ENCODE results near the gene IL4. TPM values are rescaled to one million over a fixed set of nuclear protein-coding genes. Genes with fewer than 3 reads are reported as not detected.
A peak's percentile ranks its signal among the peaks of the same experiment; 100 is the strongest.
"Not testable (repeated sequence)": the region's sequence is repeated elsewhere in the genome, so short reads cannot be mapped to it uniquely, and the experiment has no call there.

Gene IL4
- total and polyA plus RNA-seq, 5 experiments from 2014 or later, result not detected

DNA sequence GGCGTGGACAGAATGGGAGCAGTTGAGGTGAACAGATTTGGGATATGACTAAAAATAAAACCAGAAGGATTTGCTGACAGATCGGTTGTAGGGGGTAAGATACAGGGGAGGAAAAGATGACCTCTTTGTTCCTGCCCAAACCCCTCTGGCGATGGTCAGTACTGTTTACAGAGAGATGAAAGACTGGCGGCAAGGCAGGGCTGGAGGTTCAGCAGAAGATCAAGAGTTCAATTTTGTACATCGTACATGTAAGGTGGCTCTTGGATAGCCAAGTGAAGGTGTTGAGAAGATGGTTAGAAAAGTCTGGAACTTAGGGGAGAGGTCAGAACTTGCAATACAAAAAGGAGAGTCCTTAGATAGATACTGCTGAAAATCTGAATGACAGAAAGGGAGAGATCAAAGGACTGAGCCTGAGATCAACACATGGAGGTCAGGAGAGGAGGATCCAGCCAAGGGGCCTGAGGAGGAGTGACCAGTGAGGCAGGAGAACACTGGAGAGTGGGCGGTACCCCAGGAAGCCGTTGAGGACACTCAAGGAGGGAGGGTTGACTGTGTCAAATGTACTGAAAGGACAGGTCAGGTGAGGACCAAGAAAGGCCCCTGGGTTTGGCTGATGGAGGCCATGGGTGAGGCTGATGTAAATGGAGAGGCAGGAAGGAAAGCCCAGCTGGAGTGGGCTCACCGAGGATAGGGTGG, 7.1 kb downstream of the IL4 start:
- DNase-seq (no peak), ATAC-seq (no peak)
- H3K27me3 Mint-ChIP-seq, result peaks cover 0 to 2% (median 0%) of the 10 kb centered on the region in 5 donors
- POLR2A ChIA-PET, result interaction anchor here (0.5 kb wide), 1 partner anchor 198 kb away, joined by 3 read pairs; no protein-coding TSS in a partner anchor
- H3K36me3 Mint-ChIP-seq, result no peaks in the 10 kb centered on the region
- no peak overlapping the region for H3K27ac Mint-ChIP-seq
- no peaks in the 10 kb centered on the region for H3K9me3 Mint-ChIP-seq
- peak overlapping the region in 1 of 10 donors; percentile 36 for H3K4me3 Mint-ChIP-seq
- peaks cover 0 to 23% (median 4%) of the 10 kb centered on the region in 4 donors for H3K4me1 Mint-ChIP-seq

DNA sequence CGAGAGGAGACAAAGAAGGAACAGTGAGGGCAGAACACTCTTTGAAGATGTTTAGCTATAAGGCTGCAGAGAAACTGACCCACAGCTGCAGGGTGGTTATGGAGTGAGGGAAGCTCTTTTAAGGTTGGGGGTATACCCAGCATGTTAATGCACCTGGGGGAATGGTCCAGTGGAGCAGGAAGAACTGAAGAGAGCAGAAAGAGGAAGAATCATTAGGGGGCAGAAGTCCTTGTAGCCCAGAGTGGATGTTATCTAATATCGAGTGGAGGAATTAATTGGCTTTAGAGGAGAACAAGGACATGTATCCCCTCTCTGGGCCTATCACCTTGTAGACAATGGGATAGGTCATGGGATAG, 7.7 kb downstream of the IL4 start:
- peaks cover 0 to 2% (median 0%) of the 10 kb centered on the region in 5 donors for H3K27me3 Mint-ChIP-seq
- H3K4me1 Mint-ChIP-seq, result peaks cover 0 to 22% (median 4%) of the 10 kb centered on the region in 4 donors
- H3K9me3 Mint-ChIP-seq, result no peaks in the 10 kb centered on the region

DNA sequence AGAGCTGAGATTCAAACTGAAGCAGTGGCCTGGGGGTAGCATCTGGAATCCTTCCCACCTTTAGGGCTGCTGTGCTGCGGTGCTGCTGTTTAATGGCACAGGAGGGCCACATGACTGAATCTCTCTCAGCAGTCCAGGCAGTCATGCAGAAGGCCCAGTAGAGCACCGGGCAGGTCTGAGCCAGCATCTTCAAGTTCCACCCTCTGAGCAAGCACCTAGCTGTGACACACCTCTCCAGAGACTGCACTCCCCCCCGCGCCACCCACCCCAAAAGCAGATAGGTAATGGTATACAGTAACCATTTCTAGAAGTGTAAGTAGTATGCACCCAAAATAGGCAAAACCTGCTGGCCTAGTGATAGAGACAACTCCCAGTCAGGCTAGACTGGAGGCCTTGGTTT, 8.2 kb downstream of the IL4 start:
- H3K36me3 Mint-ChIP-seq, result no peaks in the 10 kb centered on the region
- ATAC-seq (no peak), DNase-seq (no peak)
- H3K27ac Mint-ChIP-seq, result no peak overlapping the region
- POLR2A ChIA-PET, result no interaction called here
- no peak overlapping the region for H3K4me3 Mint-ChIP-seq
- peaks cover 0 to 2% (median 0%) of the 10 kb centered on the region in 5 donors for H3K27me3 Mint-ChIP-seq
- H3K9me3 Mint-ChIP-seq, result no peaks in the 10 kb centered on the region
- peaks cover 0 to 24% (median 4%) of the 10 kb centered on the region in 4 donors for H3K4me1 Mint-ChIP-seq

More for the DNA sequence above, 7.7 kb downstream of the IL4 start:
- Mint-ChIP-seq H3K36me3 (no peaks in the 10 kb centered on the region), H3K27ac (no peak overlapping the region), H3K4me3 (peak overlapping the region in 1 of 10 donors; percentile 36)
- no peak for ATAC-seq
- POLR2A ChIA-PET, result no interaction called here
- no peak for DNase-seq

DNA sequence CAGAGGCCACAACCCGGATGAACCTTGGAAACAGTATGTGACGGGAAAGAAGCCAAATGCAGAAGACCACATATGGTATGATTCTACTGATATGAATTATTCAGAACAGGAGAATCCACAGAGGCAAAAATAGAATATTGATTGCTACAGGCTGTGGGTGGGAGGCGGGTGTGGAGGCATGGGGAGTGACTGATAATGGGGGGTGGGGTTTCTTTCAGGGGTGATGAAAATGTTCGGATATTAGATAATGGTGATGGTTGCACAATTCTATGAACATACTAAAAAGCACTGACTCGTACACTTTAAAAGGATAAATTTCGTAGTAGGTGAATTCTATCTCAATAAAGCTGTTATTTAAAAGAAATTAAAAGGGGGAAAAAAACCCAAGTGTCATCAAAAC, 10.7 kb downstream of the IL4 start:
- ATAC-seq, result no peak
- Mint-ChIP-seq H3K27me3 (peaks cover 0 to 2% (median 0%) of the 10 kb centered on the region in 5 donors), H3K4me3 (no peak overlapping the region), H3K36me3 (no peaks in the 10 kb centered on the region), H3K27ac (no peak overlapping the region), H3K4me1 (peaks cover 7 to 44% (median 23%) of the 10 kb centered on the region in 4 donors), H3K9me3 (no peaks in the 10 kb centered on the region)
- no peak for DNase-seq
- POLR2A ChIA-PET, result no interaction called here

DNA sequence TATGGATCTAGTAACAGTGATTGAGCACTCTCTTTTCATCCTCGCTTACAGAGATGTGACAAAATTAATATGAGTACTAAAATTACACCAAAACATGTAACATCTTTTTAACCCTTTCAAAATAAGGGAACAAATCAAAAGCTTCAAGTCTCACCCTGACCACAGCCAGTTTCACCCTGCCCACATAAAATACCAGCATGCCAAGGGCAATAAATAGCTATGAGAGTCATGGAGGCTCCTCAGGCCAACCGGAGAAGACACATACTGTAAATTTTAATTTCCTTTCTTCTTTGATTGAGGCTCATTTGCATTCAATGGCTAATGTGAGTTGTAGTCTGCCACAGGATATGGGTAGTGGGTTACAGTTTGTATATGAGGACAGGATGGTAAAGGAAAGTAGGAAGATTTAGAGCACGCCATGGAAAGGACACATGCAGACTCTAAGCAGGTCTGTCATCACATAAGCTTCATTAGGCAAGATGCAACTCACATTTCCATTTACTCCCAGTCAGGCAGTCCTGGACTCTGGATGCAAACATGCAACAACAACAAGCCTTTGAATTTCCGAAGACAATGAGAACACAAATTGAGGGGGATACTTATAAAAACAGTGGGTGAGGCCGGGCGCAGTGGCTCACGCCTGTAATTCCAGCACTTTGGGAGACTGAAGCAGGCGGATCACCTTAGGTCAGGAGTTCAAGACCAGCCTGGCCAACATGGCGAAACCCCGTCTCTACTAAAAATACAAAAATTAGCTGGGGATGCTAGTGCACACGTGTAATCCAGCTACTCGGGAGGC, 11.3 kb downstream of the IL4 start:
- no peaks in the 10 kb centered on the region for H3K9me3 Mint-ChIP-seq
- no peaks in the 10 kb centered on the region for H3K36me3 Mint-ChIP-seq
- ATAC-seq, result no peak
- H3K4me3 Mint-ChIP-seq, result no peak overlapping the region
- peaks cover 7 to 45% (median 23%) of the 10 kb centered on the region in 4 donors for H3K4me1 Mint-ChIP-seq
- H3K27me3 Mint-ChIP-seq, result peaks cover 0 to 2% (median 0%) of the 10 kb centered on the region in 5 donors
- no peak overlapping the region for H3K27ac Mint-ChIP-seq
- POLR2A ChIA-PET, result no interaction called here
- DNase-seq, result no peak

DNA sequence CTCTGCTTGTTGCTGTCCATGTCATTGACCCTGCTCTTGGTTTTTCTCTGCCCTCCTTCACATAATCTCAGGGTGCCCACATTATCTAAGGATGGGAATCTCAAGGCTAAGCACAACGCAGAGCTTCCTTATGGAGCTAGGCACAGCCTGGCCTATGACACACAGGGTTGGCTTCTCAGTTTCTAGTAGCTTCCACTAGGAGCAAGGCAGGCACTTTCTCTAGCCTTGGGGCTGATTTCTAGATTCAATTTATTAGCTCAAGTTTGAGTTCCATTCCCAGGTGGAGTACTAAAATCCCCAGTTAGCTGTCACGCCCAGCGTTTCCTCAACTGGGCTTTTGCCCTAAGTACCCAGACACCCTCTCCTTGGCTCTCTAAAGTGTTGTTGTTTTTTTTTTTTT, 12.4 kb downstream of the IL4 start:
- ATAC-seq, result no peak
- H3K27me3 Mint-ChIP-seq, result no peaks in the 10 kb centered on the region
- no peak for DNase-seq
- H3K4me3 Mint-ChIP-seq, result no peak overlapping the region
- no peak overlapping the region for H3K27ac Mint-ChIP-seq
- peaks cover 7 to 40% (median 23%) of the 10 kb centered on the region in 4 donors for H3K4me1 Mint-ChIP-seq
- no peaks in the 10 kb centered on the region for H3K9me3 Mint-ChIP-seq
- no peaks in the 10 kb centered on the region for H3K36me3 Mint-ChIP-seq
- POLR2A ChIA-PET, result no interaction called here

DNA sequence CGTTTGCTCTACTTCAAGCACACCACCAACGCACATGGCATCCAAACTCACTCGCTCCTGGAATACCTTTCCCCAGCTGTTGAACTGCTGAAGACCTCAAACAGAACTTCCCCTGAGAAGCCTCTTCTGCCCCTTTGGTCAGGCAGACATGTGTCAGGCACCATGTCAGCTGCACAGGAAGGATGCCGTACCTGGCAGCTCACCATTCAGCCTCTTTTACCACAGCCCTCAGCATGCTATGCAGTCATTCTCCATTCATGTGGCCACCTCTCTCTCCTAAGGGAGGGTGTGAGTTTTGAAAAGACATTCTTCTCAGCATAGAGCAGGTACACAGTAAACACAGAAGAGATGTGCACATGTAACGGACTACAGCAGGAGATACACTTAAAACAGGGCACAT, 14.2 kb downstream of the IL4 start:
- H3K27ac Mint-ChIP-seq, result peak overlapping the region; percentile 3 to 79 (median 60)
- H3K4me3 Mint-ChIP-seq, result peak overlapping the region in 8 of 10 donors; percentile 0 to 54 (median 11)

DNA sequence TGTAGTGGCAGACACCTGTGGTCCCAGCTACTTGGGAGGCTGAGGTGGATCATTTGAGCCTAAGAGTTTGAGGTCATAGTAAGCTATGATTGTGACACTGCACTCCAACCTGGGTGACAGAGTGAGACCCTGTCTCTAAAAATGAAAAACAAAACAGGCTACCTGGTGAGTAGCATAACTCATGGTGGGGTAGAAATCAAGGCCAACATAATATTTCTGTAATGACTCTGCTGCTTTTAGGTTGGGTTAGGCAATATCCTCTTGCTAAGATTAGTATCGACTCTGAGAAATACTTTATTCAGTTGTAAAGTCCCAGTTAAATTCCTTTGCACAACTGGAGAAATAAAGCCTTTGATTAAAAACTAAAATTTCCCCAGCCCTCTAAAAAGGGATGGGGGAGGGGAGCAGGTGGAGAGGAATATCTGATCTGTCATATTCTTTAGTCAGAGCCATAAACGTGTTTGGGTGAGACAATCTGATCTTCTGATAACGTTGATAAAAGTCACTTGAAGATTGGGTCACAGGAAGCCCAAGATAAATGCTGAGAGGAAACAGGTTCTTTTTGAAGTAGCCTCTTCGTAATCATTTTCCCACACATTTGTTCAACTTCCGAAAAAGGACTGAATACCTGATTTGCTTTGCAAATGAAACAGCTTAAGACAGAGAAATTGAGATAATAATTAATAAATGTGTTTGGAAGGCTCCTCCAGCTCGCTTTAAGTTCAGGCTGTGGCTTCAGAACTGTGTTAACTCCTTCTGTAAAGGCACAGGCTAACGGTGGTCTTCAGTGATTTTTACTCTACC, 14.9 kb downstream of the IL4 start:
- ATAC-seq (no peak), DNase-seq (peak in 2 of 10 donors; percentile 1 to 2)
- H3K36me3 Mint-ChIP-seq, result peaks cover 0 to 8% (median 6%) of the 10 kb centered on the region in 3 donors
- H3K9me3 Mint-ChIP-seq, result no peaks in the 10 kb centered on the region
- peak overlapping the region in 7 of 10 donors; percentile 3 to 68 (median 33) for H3K27ac Mint-ChIP-seq
- POLR2A ChIA-PET, result no interaction called here
- no peaks in the 10 kb centered on the region for H3K27me3 Mint-ChIP-seq
- H3K4me1 Mint-ChIP-seq, result peaks cover 7 to 34% (median 23%) of the 10 kb centered on the region in 4 donors
- H3K4me3 Mint-ChIP-seq, result peak overlapping the region in 5 of 10 donors; percentile 13 to 39 (median 28)

More for the DNA sequence above, 14.2 kb downstream of the IL4 start:
- H3K36me3 Mint-ChIP-seq, result peaks cover 0 to 6% (median 5%) of the 10 kb centered on the region in 3 donors
- peaks cover 7 to 34% (median 23%) of the 10 kb centered on the region in 4 donors for H3K4me1 Mint-ChIP-seq
- no peaks in the 10 kb centered on the region for H3K9me3 Mint-ChIP-seq
- DNase-seq, result peak in 9 of 10 donors; percentile 24 to 82 (median 67)
- peak; percentile 99 for ATAC-seq
- H3K27me3 Mint-ChIP-seq, result no peaks in the 10 kb centered on the region
- POLR2A ChIA-PET, result no interaction called here

DNA sequence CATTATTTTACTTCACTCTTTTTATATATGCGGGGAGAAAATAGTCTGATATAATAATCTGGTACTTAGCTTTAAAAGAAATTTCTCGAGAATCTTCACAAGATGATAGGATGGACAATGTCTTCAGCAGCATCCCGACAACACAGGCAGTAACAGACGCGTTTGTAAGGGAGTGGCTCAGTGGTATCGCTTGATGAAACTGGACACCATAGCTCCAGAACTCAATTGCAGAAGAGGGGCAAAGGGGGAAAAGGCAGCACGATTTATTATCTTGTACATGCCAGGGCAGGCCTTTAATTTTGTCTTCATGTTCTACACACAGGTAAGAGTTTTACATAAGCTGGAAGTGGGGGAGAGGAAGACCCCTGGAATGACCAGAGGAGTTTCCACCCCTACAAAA, 15.7 kb downstream of the IL4 start:
- no peak for DNase-seq
- Mint-ChIP-seq H3K27ac (peak overlapping the region in 1 of 10 donors; percentile 33), H3K4me3 (no peak overlapping the region), H3K9me3 (no peaks in the 10 kb centered on the region), H3K27me3 (no peaks in the 10 kb centered on the region), H3K4me1 (peaks cover 7 to 34% (median 23%) of the 10 kb centered on the region in 4 donors), H3K36me3 (peaks cover 0 to 8% (median 6%) of the 10 kb centered on the region in 3 donors)
- no peak for ATAC-seq
- POLR2A ChIA-PET, result no interaction called here

DNA sequence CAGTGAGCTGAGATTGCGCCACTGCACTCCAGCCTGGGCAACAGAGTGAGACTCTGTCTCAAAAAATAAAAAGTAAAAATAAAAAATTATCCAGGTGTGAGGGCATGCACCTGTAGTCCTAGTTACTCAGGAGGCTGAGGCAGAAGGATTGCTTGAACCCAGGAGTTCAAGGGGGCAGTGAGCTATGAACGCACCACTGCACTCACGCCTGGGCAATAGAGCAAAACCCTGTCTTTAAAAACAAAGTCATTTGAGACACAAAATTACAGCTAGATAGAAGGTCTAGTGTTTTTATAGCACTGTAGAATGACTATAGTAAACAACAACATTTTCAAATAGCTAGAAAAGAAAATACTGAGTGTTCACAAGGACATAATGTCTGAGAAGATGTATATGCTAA, 16.4 kb downstream of the IL4 start:
- H3K4me3 Mint-ChIP-seq, result no peak overlapping the region
- H3K27ac Mint-ChIP-seq, result no peak overlapping the region
- H3K9me3 Mint-ChIP-seq, result no peaks in the 10 kb centered on the region
- H3K36me3 Mint-ChIP-seq, result peaks cover 0 to 8% (median 6%) of the 10 kb centered on the region in 3 donors
- H3K4me1 Mint-ChIP-seq, result peaks cover 5 to 31% (median 22%) of the 10 kb centered on the region in 4 donors
- DNase-seq (no peak), ATAC-seq (no peak)
- H3K27me3 Mint-ChIP-seq, result no peaks in the 10 kb centered on the region
- POLR2A ChIA-PET, result no interaction called here

DNA sequence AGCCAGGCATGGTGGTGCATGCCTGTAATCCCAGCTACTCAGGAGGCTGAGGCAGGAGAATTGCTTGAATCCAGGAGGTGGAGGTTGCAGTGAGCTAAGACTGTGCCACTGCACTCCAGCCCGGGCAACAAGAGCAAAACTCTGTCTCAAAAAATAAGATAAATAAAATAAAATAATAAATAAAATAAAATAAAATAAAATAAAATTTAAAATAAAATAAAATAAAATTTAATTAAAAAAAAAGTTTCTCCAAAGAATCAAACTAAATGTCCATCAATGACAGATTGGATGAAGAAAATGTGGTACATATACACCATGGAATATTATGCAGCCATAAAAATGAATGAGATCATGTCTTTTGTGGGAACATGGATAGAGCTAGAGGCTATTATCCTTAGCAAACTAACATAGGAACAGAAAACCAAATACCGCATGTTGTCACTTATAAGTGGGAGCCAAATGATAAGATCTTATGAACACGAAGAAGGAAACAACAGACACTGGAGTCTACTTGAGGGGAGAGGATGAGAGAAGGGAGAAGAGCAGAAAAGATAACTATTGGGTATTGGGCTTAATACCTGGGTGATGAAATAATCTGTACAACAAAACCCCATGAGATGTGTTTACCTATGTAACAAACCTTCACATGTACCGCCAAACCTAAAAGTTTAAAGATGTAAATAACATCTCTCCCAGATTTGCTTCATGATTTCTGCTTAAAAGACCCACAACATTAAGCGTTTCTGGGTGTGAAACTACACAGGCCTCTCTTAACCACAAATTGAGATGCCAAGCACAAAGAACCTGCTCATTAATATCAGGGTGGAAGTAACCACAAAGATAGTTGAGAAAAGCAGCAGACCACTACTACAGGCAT, 18.2 kb downstream of the IL4 start:
- H3K9me3 Mint-ChIP-seq, ATAC-seq, DNase-seq, H3K27me3 Mint-ChIP-seq, H3K4me3 Mint-ChIP-seq, POLR2A ChIA-PET: not testable (repeated sequence)
- peaks cover 0 to 18% (median 16%) of the 10 kb centered on the region in 3 donors for H3K36me3 Mint-ChIP-seq
- H3K4me1 Mint-ChIP-seq, result peaks cover 4 to 26% (median 20%) of the 10 kb centered on the region in 4 donors
- H3K27ac Mint-ChIP-seq, result peak overlapping the region in 5 of 10 donors; percentile 3 to 61 (median 18)

DNA sequence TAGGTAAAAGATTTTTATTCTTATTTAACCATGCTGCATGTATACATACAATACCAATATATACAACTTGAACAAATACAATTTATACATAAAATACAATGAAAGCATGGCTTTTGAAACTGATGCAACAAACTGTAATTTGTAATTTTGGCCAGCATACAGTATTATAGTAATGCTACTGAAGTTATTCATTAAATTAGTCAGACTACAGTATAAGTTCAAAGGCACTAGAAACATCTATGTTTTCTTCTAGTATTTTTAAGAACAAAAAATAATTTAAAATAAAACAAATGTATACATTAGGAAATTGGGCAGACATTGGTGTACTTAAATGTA, 18.8 kb downstream of the IL4 start:
- H3K4me3 Mint-ChIP-seq, result no peak overlapping the region
- ATAC-seq, result no peak
- peaks cover 0 to 21% (median 20%) of the 10 kb centered on the region in 3 donors for H3K36me3 Mint-ChIP-seq
- peaks cover 4 to 25% (median 19%) of the 10 kb centered on the region in 4 donors for H3K4me1 Mint-ChIP-seq
- peak overlapping the region in 1 of 10 donors; percentile 57 for H3K27ac Mint-ChIP-seq
- H3K9me3 Mint-ChIP-seq, result no peaks in the 10 kb centered on the region
- H3K27me3 Mint-ChIP-seq, result no peaks in the 10 kb centered on the region
- no peak for DNase-seq
- POLR2A ChIA-PET, result no interaction called here

All from naive thymus-derived CD8-positive, alpha-beta T cell (primary cell).